HG02759 (cell line): ENCODE measurements around the gene UGT1A1.
"Not testable (repeated sequence)": the region's sequence is repeated elsewhere in the genome, so short reads cannot be mapped to it uniquely, and the experiment has no call there.

Source experiments
- ATAC-seq: cut with Tn5 transposase; IDR thresholded peaks from one replicate; pipeline ENCODE4 v1.9.1; 2021; ENCODE audit warnings: mild to moderate bottlenecking, moderate library complexity; ENCODE audit not compliant: unreplicated experiment

UGT1A1 gene

DNA sequence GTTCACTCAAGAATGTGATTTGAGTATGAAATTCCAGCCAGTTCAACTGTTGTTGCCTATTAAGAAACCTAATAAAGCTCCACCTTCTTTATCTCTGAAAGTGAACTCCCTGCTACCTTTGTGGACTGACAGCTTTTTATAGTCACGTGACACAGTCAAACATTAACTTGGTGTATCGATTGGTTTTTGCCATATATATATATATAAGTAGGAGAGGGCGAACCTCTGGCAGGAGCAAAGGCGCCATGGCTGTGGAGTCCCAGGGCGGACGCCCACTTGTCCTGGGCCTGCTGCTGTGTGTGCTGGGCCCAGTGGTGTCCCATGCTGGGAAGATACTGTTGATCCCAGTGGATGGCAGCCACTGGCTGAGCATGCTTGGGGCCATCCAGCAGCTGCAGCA is at the start of gene UGT1A1:
Gene UGT1A1, plus strand, starts transcription at position 228 of the 400 bp plus-strand sequence. Its CDS starts 18 bp downstream, at position 246.
- ATAC-seq, result no peak

DNA sequence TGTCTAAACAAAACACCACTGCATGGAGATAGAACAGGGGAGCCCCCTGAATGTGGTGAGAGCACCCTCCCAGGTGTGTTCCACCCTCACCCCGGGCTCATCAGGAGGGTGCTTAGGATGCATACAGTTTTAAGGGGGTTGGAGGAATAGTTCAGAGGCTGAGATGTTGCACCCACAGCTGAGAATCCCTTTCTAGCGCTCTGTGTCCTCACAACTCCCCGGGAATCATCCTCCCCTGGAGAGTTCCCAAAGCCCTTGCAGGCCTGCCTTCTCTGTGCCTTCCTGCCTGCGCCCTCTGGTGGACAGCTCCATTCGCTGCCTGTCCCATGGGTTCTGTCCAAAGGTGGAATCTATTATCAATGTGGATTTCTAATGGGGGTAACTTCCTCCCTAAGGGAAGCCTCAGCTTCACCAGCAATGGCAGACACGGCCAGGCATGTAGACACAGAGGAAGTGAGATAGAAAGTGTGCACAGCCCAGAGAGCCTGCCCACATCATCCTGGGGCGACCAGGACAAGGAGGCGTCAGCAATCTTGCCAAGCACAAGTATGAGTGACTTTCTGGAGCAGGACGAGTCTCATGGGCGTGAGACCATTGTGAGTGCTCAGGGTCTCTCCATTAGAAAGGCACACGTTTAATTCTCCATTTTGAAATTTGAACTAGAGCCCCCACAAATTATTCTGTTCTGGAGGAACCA is 48.6 kb upstream of the UGT1A1 start:
- no peak for ATAC-seq

DNA sequence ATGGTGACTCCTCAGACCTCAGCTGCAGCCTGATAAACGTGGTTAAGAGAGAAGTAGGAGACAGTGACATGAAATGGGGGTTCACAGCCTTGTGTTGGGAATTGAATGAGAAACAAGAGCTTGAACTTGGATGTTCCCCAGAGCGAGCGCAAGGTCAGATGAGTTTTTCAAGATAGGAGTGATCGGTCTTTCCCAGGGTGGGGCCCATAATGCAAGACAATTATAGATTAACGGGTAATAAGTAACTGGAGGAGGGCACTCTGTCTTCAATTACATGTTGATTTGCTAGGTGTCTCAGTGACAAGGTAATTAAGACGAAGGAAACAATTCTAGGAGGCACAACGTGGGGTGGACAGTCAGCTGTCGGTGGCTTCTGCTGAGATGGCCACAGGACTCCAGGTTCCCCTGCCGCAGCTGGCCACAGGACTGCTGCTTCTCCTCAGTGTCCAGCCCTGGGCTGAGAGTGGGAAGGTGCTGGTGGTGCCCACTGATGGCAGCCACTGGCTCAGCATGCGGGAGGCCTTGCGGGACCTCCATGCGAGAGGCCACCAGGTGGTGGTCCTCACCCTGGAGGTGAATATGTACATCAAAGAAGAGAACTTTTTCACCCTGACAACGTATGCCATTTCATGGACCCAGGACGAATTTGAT is 47.3 kb upstream of the UGT1A1 start, which contains the start of gene UGT1A5:
Gene UGT1A5, plus strand, starts transcription at position 297 of the 651 bp plus-strand sequence. Its CDS starts 85 bp downstream, at position 382.
- no peak for ATAC-seq

DNA sequence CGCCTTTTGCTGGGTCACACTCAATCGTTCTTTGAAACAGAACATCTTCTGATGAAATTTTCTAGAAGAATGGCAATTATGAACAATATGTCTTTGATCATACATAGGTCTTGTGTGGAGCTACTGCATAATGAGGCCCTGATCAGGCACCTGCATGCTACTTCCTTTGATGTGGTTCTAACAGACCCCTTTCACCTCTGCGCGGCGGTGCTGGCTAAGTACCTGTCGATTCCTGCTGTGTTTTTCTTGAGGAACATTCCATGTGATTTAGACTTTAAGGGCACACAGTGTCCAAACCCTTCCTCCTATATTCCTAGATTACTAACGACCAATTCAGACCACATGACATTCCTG is 46.8 kb upstream of the UGT1A1 start:
- no peak for ATAC-seq

DNA sequence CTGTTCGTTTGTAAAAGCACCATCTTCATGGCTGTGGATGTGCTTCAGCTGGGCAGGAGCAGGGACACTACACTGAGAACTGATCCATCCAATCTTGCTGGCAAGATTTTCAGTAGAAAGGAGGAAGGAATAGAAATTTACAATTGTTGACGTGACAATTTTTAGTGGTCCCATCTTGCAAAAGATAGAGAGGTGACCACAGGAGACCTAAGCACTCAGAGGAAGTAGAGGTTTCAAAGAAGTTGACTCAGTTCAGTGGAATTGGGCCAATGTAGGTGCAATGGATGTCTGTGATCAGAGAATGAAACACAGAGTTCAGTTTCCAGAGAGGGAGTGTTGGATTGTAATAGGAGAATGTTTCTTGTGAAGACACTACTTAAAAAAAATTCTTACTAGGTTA is 45.9 kb upstream of the UGT1A1 start:
- ATAC-seq, result no peak

DNA sequence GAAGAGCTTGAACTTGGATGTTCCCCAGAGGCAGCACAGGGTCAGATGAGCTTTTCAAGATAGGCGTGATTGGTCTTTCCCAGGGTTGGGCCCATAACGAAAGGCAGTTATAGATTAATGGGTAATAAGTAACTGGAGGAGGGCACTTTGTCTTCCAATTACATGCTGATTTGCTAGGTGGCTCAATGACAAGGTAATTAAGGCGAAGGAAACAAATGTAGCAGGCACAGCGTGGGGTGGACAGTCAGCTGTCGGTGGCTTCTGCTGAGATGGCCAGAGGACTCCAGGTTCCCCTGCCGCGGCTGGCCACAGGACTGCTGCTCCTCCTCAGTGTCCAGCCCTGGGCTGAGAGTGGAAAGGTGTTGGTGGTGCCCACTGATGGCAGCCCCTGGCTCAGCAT is 41.5 kb upstream of the UGT1A1 start, which contains the start of gene UGT1A4:
Gene UGT1A4, plus strand, starts transcription at position 185 of the 400 bp plus-strand sequence. Its CDS starts 85 bp downstream, at position 270.
- ATAC-seq, result no peak

DNA sequence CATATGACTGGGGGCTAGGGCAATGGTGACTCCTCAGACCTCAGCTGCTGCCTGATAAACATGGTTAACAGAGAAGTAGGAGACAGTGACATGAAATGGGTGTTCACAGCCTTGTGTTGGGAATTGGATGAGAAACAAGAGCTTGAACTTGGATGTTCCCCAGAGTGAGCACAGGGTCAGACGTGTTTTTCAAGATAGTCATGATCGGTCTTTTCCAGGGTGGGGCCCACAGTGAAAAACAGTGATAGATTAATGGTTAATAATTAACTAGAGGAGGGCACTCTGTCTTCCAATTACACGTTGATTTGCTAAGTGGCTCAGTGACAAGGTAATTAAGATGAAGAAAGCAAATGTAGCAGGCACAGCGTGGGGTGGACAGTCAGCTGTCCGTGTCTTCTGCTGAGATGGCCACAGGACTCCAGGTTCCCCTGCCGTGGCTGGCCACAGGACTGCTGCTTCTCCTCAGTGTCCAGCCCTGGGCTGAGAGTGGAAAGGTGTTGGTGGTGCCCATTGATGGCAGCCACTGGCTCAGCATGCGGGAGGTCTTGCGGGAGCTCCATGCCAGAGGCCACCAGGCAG is 31.3 kb upstream of the UGT1A1 start, which contains the start of gene UGT1A3:
Gene UGT1A3, plus strand, starts transcription at position 320 of the 579 bp plus-strand sequence. Its CDS starts 85 bp downstream, at position 405.
- no peak for ATAC-seq

DNA sequence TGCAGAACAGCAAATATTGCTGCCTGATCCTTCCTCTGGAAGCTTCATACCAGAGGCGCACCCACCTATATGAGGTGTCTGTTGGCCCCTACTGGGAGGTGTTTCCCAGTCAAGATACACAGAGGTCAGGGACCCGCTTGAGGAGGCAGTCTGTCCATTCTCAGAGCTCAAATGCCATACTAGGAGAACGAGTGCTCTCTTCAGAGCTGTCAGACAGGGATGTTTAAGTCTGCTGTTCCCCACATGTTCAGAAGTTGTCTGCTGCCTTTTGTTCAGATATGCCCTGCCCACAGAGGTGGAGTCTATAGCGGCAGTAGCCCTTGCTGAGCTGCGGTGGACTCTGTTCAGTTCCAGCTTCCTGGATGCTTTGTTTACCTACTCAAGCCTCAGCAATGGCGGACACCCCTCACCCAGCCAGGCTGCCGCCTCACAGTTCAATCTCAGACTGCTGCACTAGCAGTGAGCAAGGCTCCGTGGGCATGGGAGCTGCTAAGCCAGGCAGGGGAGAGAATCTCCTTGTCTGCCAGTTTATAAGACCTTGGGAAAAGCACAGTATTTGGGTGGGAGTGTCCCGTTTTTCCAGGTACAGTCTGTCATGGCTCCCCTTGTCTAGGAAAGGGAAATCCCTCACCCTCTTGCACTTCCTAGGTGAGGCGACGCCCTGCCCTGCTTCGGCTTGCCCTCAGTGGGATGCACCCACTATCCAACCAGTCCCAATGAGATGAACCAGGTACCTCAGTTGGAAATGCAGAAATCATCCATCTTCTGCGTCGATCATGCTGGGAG is 23.0 kb upstream of the UGT1A1 start:
- not testable (repeated sequence) for ATAC-seq

DNA sequence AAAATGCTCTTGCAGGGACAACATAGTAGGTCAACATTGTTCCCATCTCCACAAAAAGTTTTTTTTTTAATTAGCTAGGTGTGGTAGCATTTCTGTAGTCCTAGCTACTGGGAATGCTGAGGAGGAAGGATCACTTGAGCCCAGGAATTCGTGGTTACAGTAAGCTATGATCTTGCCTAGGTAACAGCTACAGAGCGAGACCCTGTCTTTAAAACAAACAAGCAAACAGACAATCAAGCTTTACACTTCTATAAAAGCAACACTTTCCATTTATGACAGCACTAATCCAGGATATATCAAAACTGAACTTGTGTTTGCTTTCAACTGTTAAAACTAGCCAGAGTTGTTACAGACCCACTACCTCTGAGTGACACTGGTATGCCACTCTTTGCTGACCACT is 19.2 kb upstream of the UGT1A1 start:
- ATAC-seq, result no peak

DNA sequence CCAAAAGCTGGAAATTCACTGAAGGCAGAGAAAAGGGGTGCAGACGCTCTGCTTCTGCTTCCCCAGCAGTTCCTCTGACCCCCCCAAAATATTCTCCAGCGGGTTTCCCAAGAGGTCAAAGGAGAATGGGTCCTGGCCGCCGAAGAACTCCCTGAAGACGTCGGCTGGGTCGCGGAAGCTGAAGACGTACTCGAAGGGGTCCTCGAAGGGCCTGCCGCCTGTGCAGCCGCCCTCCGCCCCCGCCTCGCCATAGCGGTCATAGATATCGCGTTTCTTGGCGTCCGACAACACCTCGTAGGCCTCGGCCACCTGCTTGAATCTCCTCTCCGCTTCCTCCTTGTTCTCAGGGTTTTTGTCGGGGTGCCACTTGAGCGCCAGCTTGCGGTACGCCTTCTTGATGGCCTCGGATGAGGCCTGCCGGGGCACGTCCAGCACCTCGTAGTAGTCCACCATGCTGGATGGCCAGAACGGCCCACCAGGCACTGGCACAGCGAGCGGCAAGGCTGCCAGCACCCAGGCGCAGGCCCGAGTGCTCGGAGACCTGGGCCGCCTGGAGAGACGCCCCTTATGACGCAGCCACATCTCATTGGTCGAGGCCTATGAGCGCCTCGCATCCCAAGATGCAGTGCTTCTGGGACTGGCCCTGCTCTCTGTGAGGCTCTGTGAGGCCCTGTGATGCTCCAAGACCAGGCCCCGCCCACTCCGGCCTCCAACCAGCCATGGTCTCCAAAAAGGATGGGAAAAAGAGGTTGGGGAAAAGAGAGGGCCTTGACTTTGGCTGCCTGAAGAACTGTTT is 16.4 kb upstream of the UGT1A1 start:
- ATAC-seq, result no peak

DNA sequence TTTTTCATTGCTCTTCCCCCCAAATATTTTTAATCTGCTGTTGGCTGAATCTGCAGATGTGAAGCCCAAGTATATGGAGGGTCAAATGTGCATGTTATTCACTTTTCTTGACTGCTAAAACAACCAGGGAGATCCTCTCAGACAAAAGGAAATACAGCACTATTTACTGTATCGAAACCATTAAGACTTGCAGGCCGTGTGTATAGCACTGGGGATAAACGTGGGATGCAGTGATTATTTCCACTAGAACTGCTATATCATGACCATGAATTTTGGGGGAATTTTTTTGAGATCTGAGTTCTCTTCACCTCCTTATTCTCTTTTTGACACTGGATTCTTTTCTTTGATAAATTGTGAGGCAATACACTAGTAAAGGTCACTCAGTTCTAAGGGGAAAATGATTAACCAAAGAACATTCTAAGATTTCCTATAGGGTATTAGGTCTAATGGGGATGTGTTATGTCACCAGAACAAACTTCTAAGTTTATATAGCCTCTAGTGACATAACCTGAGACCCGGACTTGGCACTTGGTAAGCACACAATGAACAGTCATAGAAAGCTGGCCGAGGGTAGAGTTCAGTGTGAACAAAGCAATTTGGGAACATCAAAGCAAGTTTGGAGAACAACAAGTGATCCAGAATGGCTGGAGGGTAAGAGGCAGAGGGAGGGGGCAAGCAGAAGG is 14.9 kb upstream of the UGT1A1 start:
- ATAC-seq, result no peak

DNA sequence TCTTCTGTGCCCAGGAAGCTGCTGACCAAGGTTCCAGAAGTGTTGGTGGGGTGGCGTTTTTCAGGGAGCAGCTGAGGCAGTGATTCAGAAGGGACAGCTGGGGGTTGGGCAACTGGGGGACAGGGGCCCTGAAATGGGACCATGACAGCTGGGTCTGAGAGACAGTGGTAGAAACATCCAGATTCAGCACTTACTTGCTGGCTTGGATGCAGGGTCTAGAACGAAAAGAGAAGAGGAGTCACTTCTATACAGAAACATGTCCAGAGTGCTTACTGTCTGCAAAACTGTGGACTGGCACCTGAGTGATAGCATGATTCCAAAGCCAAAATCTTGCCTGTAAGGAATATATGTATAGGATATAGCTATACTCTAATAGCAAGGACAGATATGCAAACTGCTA is 14.2 kb upstream of the UGT1A1 start:
- not testable (repeated sequence) for ATAC-seq

DNA sequence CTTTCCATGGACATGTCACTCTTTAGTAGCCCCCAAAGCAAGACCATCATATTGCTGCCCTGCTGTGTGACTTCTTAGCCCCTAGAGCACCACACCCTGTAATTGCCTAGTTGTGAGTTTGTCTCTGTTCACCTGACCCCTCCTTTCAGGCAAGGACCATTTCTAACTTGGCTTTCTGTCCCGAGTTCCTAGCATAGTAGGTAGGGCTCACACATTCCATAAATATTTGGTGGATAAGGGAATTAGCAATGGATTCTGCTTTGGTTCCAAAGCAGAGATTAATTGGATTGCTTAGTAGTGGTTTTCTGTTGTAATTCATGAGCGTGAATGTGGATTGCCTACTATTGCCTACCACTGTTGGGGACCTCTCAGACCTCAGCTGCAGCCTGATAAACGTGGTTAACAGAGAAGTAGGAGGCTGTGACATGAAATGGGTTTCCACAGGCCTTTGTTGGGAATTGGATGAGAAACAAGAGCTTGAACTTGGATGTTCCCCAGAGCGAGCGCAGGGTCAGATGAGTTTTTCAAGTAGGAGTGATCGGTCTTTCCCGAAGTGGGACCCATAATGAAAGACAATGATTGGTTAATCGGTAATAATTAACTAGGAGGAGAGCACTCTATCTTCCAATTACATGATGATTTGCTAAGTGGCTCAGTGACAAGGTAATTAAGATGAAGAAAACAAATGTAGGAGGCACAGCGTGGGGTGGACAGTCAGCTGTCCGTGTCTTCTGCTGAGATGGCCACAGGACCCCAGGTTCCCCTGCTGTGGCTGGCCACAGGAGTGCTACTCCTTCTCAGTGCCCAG is 13.4 kb upstream of the UGT1A1 start:
- ATAC-seq, result no peak

DNA sequence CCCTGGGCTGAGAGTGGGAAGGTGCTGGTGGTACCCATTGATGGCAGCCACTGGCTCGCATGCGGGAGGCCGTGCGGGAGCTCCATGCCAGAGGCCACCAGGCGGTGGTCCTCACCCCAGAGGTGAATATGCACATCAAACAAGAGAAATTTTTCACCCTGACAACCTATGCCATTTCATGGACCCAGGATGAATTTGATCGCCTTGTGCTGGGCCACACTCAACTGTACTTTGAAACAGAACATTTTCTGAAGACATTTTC is 12.9 kb upstream of the UGT1A1 start:
- no peak for ATAC-seq

DNA sequence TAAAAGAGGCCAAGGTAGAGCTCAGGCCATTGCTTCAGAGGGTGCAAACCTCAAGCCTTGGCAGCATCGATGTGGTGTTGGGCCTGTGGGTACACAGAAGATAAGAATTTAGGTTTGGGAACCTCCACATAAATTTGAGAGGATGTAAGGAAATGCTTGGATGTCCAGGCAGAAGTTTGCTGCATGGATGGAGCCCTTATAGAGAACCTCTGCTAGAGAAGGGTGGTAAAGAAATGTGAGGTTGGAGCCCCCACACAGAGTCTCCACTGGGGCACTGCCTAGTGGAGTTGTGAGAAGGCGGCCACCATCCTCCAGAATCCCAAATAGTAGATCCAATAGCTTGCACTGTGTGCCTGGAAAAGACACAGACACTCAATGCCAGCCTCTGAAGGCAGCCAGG is 9.4 kb upstream of the UGT1A1 start:
- not testable (repeated sequence) for ATAC-seq

DNA sequence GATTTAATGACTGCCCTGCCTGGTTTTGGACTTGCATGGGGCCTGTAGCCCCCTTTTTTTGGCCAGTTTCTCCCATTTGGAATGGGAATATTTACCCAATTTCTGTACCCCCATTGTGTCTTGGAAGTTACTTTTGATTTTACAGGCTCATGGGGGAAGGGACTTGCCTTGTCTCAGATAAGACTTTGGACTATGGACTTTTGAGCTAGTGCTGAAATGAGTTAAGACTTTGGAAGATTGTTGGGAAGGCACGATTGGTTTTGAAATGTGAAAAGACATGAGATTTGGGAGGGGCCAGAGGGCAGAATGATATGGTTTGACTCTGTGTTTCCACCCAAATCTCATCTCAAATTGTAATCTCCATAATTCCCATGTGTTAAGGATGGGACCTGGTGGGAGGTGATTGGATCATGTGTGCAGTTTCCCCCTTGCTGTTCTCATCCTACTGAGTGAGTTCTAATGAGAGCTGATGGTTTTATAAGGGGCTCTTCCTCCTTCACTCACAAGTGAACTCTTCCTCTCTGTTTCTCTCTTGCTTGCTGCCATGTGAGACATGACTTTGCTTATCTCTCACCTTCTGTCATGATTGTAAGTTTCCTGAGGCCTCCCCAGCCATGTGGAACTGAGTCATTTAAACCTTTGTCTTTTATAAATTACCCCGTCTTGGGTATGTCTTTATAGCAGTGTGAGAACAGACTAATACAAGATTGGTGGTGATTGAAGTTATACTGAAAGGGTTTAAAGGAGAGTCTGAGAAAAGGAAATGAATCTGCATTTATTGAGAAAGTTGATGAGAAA is 8.7 kb upstream of the UGT1A1 start:
- ATAC-seq, result not testable (repeated sequence)

DNA sequence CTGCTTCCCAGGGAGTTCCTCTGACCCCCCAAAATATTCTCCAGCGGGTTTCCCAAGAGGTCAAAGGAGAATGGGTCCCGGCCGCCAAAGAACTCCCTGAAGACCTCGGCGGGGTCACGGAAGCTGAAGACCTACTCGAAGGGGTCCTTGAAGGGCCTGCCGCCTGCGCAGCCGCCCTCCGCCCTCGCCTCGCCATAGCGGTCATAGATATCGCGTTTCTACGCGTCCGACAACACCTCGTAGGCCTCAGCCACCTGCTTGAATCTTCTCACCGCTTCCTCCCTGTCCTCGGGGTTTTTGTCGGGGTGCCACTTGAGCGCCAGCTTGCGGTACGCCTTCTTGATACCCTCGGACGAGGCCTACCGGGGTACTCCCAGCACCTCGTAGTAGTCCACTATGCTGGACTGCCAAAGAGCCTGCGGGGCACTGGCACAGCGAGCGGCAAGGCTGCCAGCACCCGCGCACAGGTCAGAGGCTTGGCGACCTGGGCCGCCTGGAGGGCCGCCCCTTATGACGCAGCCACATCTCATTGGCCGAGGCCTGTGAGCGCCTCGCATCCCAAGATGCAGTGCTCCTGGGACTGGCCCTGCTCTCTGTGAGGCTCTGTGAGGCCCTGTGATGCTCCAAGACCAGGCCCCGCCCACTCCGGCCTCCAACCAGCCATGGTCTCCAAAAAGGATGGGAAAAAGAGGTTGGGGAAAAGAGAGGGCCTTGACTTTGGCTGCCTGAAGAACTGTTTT is 5.0 kb upstream of the UGT1A1 start:
- ATAC-seq, result no peak
